GM18861 (cell line): ENCODE data around the gene TBRG4.
"Not testable (repeated sequence)": the region's sequence is repeated elsewhere in the genome, so short reads cannot be mapped to it uniquely, and the experiment has no call there.

Experiments used
- ATAC-seq: cut with Tn5 transposase; IDR thresholded peaks from one replicate; pipeline ENCODE4 v1.9.1; 2021; ENCODE audit not compliant: unreplicated experiment

Gene TBRG4

GRCh38 chr7:45118292-45118691 lies 6.8 kb upstream of the TBRG4 start:
- no peak for ATAC-seq

- ATAC-seq: no peak
Measured at GRCh38 chr7:45117582-45117981, 6.1 kb upstream of the TBRG4 start.

- no peak for ATAC-seq
Measured at GRCh38 chr7:45116048-45116447, 4.6 kb upstream of the TBRG4 start.

- no peak for ATAC-seq
Measured at GRCh38 chr7:45114926-45115325, 3.4 kb upstream of the TBRG4 start.

GRCh38 chr7:45114257-45114656 lies 2.8 kb upstream of the TBRG4 start:
- not testable (repeated sequence) for ATAC-seq

- no peak for ATAC-seq
Measured at GRCh38 chr7:45112648-45113047, 1.2 kb upstream of the TBRG4 start.

DNA sequence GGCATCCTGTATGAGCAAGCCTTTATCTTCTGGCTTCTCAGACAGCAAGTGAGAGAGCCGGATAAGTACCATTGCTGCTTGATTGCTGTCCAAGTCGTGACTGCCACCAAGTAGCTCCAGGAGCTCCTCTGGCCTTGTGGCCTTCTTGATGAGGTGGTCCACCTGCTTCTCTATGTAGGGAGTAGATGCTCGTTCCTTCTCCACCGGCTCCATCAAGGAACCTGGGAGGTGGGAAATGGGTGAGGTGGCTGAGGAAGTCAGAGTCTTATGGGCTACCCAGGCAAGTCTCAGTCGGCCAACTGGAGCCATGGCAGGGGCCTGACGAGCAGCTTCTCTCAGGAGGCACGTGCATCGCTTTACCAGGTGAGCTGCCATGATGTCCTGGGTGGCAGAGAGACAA lies 2.6 kb downstream of the TBRG4 start:
- no peak for ATAC-seq

DNA sequence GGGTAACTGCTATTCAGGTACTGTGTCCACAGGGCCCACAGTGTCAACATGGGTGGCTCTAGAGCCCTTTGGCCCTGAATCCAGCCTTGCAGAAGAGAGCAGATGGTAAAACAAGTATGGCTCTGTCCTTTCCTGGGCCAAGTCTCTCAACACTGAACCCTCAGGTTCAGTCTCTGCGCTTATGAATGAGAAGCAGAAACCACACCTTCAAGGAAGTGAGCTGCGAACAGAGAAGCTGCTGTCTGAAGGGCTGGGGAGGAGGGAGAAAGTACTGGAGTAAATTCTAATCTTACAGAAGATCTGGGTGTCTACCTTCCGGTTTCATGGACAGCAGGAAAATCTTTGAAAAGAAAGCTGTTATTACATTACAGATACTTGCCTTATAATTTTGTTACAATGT lies 4.1 kb downstream of the TBRG4 start:
- no peak for ATAC-seq

- ATAC-seq: no peak
Measured at GRCh38 chr7:45106820-45107219, 4.7 kb downstream of the TBRG4 start.

GRCh38 chr7:45105588-45106188 lies 5.8 kb downstream of the TBRG4 start:
- no peak for ATAC-seq

DNA sequence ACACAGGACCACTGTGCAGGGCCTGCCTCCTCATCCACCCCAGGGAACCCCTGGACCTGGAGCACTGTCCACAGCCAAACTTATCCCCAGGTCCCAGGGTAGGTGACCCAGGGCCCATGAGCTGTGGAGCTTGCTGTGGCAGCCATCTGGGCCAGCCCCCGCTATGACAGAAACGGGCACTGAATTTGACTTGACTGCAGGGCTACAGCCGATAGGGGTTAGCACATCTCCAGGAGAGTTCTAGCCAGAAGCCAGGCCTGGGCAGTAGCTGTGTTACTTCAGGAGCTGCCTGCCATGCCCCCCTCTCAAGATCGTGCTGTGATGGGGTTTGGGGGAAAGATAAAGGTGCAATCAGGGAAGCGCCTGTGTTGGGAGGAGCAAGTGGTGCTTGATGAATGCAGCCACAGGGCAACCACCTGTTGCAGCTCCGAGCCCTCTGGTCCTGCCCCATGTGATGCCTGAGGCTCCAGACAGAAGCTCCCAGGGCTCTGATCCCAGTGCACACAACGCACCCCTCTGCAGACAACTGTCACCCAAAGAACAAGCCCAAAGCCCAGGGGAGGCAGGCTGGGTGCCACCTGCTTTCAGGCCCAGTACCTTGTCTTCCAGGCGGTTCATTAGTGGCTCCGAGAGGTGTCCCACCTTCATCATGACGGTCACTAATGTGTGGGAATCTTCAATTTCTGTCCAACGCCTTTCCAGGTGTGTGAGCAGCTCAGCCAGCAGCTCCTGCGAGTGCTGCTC lies 6.5 kb downstream of the TBRG4 start:
- ATAC-seq: no peak

GRCh38 chr7:45103958-45104843 lies 7.3 kb downstream of the TBRG4 start:
- ATAC-seq: no peak

- ATAC-seq: no peak
Measured at GRCh38 chr7:45102785-45103712, 8.4 kb downstream of the TBRG4 start.

DNA sequence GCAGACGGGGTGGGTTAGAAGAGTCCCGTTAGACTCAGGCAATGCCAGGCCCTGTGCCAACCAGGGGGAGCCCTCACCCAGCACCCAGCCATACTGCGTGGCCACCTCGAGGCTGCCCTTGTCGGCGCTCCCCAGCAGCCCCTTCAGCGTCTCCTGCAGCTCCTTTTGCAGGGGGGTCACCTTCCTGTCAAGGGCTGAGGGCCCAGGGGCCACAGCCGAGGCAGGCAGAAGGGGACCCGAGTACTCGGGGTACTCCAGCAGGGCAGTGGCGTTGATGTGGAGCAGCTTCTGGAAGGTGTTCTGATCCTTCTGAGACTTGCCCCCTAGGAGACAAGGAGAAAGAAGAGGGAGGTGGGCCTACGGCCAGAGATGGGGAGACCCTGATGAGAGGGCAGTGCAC lies 9.7 kb downstream of the TBRG4 start:
- ATAC-seq: no peak

DNA sequence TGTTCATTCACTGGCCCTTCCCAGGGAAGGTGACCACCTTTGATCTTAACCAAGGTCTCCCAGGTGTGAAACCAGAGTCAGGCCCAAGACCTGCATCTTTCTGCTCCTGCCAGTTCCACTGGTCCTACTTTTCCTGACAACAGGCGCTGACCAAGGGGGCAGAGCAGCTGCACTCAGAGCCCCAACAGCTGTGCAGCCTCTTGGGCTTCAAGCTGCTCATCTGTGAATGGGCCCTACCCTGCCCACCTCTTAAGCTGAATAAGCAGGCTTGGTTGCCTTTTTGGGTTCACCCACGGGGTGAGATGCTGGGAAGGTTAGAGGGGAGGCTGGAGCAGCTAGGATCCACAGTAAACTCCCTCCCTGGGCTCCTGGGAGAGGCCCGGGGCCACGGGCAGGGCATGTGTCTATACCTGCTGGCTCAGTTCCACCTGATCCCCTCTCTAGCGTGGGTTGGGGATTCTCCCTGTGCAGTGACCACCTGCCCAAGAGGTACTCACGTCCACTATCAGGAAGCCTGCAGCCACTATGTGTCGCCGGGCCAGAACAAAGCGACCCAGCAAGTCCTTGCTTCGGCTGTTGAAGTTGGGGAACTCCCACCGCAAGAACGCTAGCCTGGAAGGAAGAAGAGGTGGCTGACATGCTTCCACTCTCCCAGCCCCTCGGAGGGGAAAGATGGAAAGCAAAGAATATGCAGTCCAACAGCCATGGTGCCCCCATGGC lies 10.6 kb downstream of the TBRG4 start:
- no peak for ATAC-seq

DNA sequence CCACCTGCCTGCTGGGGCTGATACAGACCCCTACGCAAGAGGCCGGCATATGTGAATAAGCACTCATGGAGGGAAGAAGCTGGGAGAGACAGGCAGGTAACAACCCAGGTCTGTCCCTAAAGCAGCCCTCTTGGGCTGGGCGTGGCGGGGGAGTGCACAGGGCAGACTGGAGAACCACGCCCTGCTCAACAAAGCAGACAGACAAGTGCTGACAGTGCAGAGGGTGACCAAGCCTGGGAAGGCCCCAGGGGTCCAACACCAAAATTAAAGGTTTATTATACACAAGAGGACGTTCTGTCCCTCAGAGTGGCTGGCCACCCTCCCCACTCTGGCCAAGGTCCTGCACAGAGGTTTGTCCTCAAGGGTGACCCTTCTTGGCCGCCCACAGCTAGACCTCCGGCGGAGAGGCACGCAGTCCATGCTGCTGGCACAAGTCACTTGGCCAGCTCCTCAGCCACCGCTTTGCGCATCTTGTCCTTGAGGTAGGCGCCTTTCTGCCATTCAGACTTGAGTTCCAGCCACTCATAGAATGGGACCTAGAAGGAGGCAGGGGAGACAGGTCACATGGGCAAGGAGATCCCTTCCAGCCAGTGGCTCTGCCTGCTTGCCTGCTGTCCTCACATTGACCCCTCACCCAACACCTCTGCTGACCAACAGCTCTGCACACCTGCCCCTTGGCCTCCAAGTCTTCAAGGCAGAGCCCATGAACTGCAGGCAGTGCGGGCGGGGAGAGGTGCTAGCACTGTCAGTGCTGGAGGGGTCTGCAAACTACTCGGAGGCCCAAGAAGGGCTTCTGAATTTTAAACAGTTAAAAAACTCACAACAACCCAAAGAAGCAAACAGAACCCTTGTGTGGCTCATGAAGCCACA lies 11.4 kb downstream of the TBRG4 start:
- ATAC-seq: no peak

DNA sequence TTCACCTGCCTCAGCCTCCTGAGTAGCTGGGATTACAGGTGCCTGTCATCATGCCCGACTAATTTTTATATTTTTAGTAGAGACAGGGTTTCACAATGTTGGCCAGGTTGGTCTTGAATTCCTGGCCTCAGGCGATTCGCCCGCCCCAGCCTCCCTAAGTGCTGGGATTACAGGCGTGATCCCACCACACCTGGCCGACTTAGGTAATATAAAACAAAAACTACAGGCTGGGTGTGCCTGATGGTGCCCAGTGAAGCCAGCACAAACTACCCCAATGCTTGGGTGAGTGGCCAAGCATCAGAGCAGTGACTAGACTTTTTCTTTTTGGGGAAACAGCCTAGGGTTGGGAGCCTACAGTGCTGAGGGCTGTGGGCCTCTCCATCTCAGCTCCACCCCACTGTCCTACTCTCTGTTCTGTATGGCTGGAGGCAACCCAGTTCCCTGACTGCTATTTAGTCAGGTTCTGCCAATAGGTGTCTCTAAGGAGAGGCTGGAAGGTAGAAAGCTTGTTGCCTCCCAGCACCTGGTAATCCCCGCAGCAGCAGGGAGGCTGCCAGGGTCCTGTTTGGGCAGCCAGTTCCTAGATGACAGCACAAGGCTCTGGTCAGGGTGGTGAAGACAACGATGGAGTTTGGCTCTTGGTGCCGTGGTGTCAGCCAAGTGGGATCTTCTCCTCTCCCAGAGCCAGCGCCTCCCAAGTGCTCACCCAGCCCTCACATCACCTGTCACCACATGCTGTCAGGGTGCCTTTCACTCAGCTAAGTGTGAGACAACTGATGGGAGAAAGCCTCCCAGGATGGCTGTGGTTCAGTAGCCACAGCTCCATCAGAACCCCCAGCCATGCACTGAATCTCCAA lies 12.3 kb downstream of the TBRG4 start:
- no peak for ATAC-seq

DNA sequence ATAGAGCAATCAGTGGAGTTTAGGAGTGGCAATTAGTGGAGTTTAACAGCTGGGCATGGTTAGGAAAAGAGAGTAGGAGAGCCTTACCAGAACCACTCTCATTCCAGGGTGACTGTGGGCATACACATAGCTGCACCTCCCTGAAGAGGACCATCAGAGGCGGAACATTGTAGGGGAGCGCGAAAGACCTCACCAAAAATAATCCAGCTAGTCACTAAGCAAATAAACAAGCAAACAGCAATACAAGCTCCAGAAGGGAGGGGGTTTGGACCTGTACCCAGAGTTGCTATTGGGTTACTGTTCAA lies 18.6 kb downstream of the TBRG4 start:
- ATAC-seq: no peak
